Hair follicle dermal papilla cell (primary cell): ENCODE results near the gene EXOSC2. TPM values are rescaled to one million over a fixed set of nuclear protein-coding genes. Genes with fewer than 3 reads are reported as not detected.

Experiments
- small RNA-seq: library from RNA; depleted of rRNA; stranded (forward); fragments of <200 nt; gene quantifications from one replicate; pipeline ENCODE3, GENCODE V24; 2012
- total RNA-seq: library from RNA; depleted of rRNA; stranded (reverse); fragments of >200 nt; gene quantifications from 2 replicates; pipeline ENCODE4 v1.2.3, GENCODE V29; 2012

The EXOSC2 gene
- total RNA-seq: 19.3 and 22.7 TPM in 2 replicates

GRCh38 chr9:130693426-130694191 lies at the start of gene EXOSC2:
Gene EXOSC2, plus strand, starts transcription at chr9:130693780. Its CDS starts 12 bp downstream, at chr9:130693792.

GRCh38 chr9:130664251-130665028 lies 29.1 kb upstream of the EXOSC2 start, which contains the start of gene PRDM12:
Gene PRDM12, plus strand, starts transcription at chr9:130664594. Its CDS starts 60 bp downstream, at chr9:130664654.

Small RNA genes within 50 kb of the gene (small RNA-seq; reads per million reads assigned to genes)
- not detected for gene AL359092.1

Other genes with a start within 250 kb of the EXOSC2 start
- gene ASS1, start 248.8 kb upstream of the EXOSC2 start, total RNA-seq: 717 and 1,005 TPM in 2 replicates
- 40.9 and 50.0 TPM in 2 replicates for gene FUBP3, start 114.2 kb upstream of the EXOSC2 start, total RNA-seq
- gene PRDM12, start 29.2 kb upstream of the EXOSC2 start, total RNA-seq: not detected in 2 replicates
- gene ABL1, start 141.5 kb downstream of the EXOSC2 start, total RNA-seq: 119 and 147 TPM in 2 replicates
- gene QRFP, start 203.0 kb downstream of the EXOSC2 start, total RNA-seq: not detected in 2 replicates
- 1.3 and 5.6 TPM in 2 replicates for gene FIBCD1, start 245.5 kb downstream of the EXOSC2 start, total RNA-seq